OCI-LY3 (cell line): ENCODE results near the gene GHRHR.

Source experiments
- EZH2phosphoT487 ChIP-seq: fragments of 200-600 bp; shearing (Covaris generic); IDR thresholded peaks from 2 replicates; pipeline ENCODE4 v1.6.1; 2018; ENCODE audit warnings: antibody characterized with exemption, mixed run types, low read depth
- TF ChIP-seq, protein P1 (sequence below): fragments of 200-600, 300-600 bp; sonication (generic); IDR thresholded peaks from 2 replicates; pipeline ENCODE4 v1.5.1; 2014; ENCODE audit warnings: antibody characterized with exemption, low read length, low read depth

DNA sequence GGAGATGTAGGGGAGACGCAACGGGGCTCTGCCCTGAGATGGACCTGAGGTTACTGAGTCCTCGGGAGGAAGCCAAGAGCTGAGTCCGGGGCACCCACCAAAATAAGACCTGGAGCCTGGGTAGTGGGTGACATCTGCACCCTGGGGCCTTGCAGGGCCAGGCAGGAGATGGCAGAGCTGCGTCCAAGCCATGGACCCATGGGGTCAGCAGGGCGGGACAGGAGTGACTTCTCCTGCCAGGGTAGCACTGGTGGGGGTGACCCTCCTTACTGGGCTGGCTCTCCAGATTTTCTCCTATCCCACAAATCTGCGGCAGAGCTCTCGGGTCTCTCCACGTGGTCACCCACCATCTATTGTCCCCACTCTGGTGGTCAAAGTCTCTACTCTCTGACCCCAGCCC lies 2.1 kb downstream of the GHRHR start:
- TF ChIP-seq, protein P1, sequence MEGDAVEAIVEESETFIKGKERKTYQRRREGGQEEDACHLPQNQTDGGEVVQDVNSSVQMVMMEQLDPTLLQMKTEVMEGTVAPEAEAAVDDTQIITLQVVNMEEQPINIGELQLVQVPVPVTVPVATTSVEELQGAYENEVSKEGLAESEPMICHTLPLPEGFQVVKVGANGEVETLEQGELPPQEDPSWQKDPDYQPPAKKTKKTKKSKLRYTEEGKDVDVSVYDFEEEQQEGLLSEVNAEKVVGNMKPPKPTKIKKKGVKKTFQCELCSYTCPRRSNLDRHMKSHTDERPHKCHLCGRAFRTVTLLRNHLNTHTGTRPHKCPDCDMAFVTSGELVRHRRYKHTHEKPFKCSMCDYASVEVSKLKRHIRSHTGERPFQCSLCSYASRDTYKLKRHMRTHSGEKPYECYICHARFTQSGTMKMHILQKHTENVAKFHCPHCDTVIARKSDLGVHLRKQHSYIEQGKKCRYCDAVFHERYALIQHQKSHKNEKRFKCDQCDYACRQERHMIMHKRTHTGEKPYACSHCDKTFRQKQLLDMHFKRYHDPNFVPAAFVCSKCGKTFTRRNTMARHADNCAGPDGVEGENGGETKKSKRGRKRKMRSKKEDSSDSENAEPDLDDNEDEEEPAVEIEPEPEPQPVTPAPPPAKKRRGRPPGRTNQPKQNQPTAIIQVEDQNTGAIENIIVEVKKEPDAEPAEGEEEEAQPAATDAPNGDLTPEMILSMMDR: no peak
- no peak for TF ChIP-seq EZH2phosphoT487
